Panc1 (cell line): Measurements from ENCODE around the gene PDGFD. TPM values are rescaled to one million over a fixed set of nuclear protein-coding genes. Genes with fewer than 3 reads are reported as not detected.

Experiments used
- ATAC-seq: fragments of 200-7000 bp; cut with Tn5 transposase; 2 replicates; pipeline ENCODE4 v1.9.1; 2020; ENCODE audit warnings: mild to moderate bottlenecking, moderate library complexity
- BruUV-seq: library from RNA; stranded (reverse); fragments of 400-500 nt; replicated peaks from 2 replicates; lab custom pipeline; 2021; lab: Mats Ljungman, UMichigan
- CTCF ChIA-PET: fragments of 300-600 bp; sonication (Branson Sonifier 250); formaldehyde crosslinking; loops from one replicate; lab custom pipeline; 2022; ENCODE audit warnings: antibody characterized with exemption; lab: Charles Lee
- POLR2A ChIA-PET: fragments of 300-600 bp; sonication (Branson Sonifier 250); formaldehyde crosslinking; loops from one replicate; lab custom pipeline; 2022; ENCODE audit warnings: antibody characterized with exemption; lab: Charles Lee
- DNase-seq: peaks from one replicate; pipeline ENCODE4 v3.0.0-alpha.2; 2010; ENCODE audit warnings: low read depth, low spot score
- H3K27ac ChIP-seq: 2 replicates; pipeline ENCODE4 v1.5.1; 2011; ENCODE audit warnings: mild to moderate bottlenecking, low read length, inconsistent platforms
- H3K27me3 ChIP-seq: fragments of 200-500 bp; sonication (Bioruptor generic); 2 replicates; pipeline ENCODE4 v1.6.0; 2014; ENCODE audit warnings: low read length, inconsistent platforms; ENCODE audit not compliant: control insufficient read depth, insufficient read depth
- H3K36me3 ChIP-seq: fragments of 200-500 bp; sonication (Bioruptor generic); 2 replicates; pipeline ENCODE4 v1.5.1; 2014; ENCODE audit warnings: inconsistent platforms, mild to moderate bottlenecking, low read length, moderate library complexity; ENCODE audit not compliant: control insufficient read depth, insufficient read depth
- H3K4me1 ChIP-seq: 2 replicates; pipeline ENCODE4 v1.5.1; 2011; ENCODE audit warnings: inconsistent platforms, mild to moderate bottlenecking, low read length, moderate library complexity; ENCODE audit not compliant: control insufficient read depth, insufficient read depth
- H3K4me3 ChIP-seq, 2 experiments: 2 replicates each; pipeline ENCODE4 v1.5.1; 2011 to 2012; ENCODE audit warnings: low read depth in 2 of 2, low read length in 2 of 2, mild to moderate bottlenecking in 2 of 2, inconsistent platforms in 1 of 2, moderate library complexity in 1 of 2
- H3K9me3 ChIP-seq: fragments of 200-500 bp; sonication (Bioruptor generic); 2 replicates; pipeline ENCODE4 v1.5.1; 2014; ENCODE audit warnings: low read depth, mild to moderate bottlenecking, inconsistent platforms, low read length, moderate library complexity; ENCODE audit not compliant: control insufficient read depth, insufficient read depth
- POLR2AphosphoS5 ChIP-seq: IDR thresholded peaks from 2 replicates; pipeline ENCODE4 v1.6.1; 2012; ENCODE audit warnings: mild to moderate bottlenecking, low read depth, low read length, moderate library complexity
- SIN3A ChIP-seq: IDR thresholded peaks from 2 replicates; pipeline ENCODE4 v1.6.1; 2012; ENCODE audit warnings: low read depth, mild to moderate bottlenecking, low read length, moderate library complexity, borderline replicate concordance; ENCODE audit not compliant: insufficient read depth
- TCF7L2 ChIP-seq: IDR thresholded peaks from 2 replicates; pipeline ENCODE4 v1.6.1; 2011; ENCODE audit warnings: mild to moderate bottlenecking, low read depth, low read length, inconsistent platforms
- in situ Hi-C: cut with HindIII; loops from 2 replicates; pipeline ENCODE4 v1.10.0; 2016; ENCODE audit warnings: low sequenced_read_pairs, low pct_unique_long_range_greater_than_20kb
- intact Hi-C: fragments of 100-400 bp; cut with micrococcal nuclease; formaldehyde crosslinking; loops from one replicate; pipeline ENCODE4 v1.10.0; 2022; ENCODE audit not compliant: unreplicated experiment
- total RNA-seq: library from RNA; stranded (reverse); gene quantifications from one replicate; pipeline ENCODE4 v1.2.1, GENCODE V29; 2021; ENCODE audit not compliant: unreplicated experiment
- TF ChIP-seq, protein P1 (sequence below): fragments of 450-650 bp; IDR thresholded peaks from 2 replicates; pipeline ENCODE4 v1.5.1; 2017; ENCODE audit warnings: mild to moderate bottlenecking
- TF ChIP-seq, protein P2 (sequence below), 2 experiments: IDR thresholded peaks; 2 replicates each; pipeline ENCODE4 v1.6.1; 2011 to 2012; ENCODE audit warnings: low read depth in 2 of 2, control low read depth in 1 of 2, low read length in 1 of 2, mild to moderate bottlenecking in 1 of 2, moderate library complexity in 1 of 2; ENCODE audit not compliant: insufficient read depth in 1 of 2

PDGFD gene
- total RNA-seq, 1 experiment from 2014 or later: 1.3 TPM

DNA sequence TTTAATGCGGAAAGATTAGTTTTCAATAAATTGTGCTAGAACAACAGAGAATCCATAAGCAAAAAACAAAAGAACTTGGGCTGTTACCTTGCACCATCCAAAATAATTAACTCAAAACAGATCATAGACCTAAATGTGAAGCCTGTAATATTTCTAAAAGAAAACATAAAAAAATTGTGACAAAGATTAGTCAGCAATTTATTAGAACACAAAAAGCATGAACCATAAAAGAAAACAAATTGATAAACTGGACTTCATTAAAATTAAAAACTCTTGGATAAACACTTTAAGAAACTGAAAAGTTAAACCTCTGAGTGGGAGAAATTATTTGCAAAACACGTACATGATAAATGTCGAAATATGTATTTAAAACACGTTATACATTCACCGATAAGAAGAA is 106.0 kb downstream of the PDGFD start:
- Histone ChIP-seq H3K27ac (no peak overlapping the region), H3K9me3 (no peaks in the 10 kb centered on the region), H3K4me1 (no peaks in the 10 kb centered on the region), H3K4me3 (no peak overlapping the region), H3K36me3 (no peaks in the 10 kb centered on the region), H3K27me3 (no peaks in the 10 kb centered on the region)
- TF ChIP-seq, protein P1, sequence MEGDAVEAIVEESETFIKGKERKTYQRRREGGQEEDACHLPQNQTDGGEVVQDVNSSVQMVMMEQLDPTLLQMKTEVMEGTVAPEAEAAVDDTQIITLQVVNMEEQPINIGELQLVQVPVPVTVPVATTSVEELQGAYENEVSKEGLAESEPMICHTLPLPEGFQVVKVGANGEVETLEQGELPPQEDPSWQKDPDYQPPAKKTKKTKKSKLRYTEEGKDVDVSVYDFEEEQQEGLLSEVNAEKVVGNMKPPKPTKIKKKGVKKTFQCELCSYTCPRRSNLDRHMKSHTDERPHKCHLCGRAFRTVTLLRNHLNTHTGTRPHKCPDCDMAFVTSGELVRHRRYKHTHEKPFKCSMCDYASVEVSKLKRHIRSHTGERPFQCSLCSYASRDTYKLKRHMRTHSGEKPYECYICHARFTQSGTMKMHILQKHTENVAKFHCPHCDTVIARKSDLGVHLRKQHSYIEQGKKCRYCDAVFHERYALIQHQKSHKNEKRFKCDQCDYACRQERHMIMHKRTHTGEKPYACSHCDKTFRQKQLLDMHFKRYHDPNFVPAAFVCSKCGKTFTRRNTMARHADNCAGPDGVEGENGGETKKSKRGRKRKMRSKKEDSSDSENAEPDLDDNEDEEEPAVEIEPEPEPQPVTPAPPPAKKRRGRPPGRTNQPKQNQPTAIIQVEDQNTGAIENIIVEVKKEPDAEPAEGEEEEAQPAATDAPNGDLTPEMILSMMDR: no peak
- TF ChIP-seq, protein P2, sequence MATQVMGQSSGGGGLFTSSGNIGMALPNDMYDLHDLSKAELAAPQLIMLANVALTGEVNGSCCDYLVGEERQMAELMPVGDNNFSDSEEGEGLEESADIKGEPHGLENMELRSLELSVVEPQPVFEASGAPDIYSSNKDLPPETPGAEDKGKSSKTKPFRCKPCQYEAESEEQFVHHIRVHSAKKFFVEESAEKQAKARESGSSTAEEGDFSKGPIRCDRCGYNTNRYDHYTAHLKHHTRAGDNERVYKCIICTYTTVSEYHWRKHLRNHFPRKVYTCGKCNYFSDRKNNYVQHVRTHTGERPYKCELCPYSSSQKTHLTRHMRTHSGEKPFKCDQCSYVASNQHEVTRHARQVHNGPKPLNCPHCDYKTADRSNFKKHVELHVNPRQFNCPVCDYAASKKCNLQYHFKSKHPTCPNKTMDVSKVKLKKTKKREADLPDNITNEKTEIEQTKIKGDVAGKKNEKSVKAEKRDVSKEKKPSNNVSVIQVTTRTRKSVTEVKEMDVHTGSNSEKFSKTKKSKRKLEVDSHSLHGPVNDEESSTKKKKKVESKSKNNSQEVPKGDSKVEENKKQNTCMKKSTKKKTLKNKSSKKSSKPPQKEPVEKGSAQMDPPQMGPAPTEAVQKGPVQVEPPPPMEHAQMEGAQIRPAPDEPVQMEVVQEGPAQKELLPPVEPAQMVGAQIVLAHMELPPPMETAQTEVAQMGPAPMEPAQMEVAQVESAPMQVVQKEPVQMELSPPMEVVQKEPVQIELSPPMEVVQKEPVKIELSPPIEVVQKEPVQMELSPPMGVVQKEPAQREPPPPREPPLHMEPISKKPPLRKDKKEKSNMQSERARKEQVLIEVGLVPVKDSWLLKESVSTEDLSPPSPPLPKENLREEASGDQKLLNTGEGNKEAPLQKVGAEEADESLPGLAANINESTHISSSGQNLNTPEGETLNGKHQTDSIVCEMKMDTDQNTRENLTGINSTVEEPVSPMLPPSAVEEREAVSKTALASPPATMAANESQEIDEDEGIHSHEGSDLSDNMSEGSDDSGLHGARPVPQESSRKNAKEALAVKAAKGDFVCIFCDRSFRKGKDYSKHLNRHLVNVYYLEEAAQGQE (IDR thresholded peaks at IDR 0.05; ENCODE audit: insufficient read depth in 1 of 2, low read depth in 2 of 2, low read length in 1 of 2): no peak
- TF ChIP-seq SIN3A (no peak), TCF7L2 (no peak), POLR2AphosphoS5 (no peak)
- no TSS peak for BruUV-seq
- DNase-seq: no peak
- no peak for ATAC-seq
- ChIA-PET POLR2A (no interaction called here), CTCF (no interaction called here)
- intact Hi-C loops: no loop called here
- in situ Hi-C loops: no loop called here

DNA sequence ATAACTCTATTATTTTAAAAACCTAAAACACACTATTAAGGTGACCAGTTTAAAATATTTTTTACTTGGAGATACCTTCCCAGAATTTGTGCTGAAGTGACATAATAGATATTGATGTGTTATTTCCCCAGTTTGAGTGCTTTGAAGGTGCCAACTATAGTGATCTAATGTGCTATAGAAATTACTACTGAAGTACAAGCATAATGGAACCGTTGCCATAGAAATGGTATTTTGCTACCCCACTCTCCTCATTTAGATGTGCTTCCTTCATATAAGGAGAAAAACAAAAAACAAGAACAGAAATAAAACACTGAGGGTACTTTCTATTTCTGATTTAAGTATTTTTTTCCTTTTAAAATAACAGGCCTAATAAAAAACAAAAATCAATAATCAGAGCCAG is 108.4 kb downstream of the PDGFD start:
- BruUV-seq: no TSS peak
- intact Hi-C loops (no loop called here), in situ Hi-C loops (no loop called here)
- DNase-seq (no peak), ATAC-seq (no peak)
- no peaks in the 10 kb centered on the region for H3K4me1 ChIP-seq
- no peaks in the 10 kb centered on the region for H3K36me3 ChIP-seq
- H3K4me3 ChIP-seq: no peak overlapping the region
- H3K27ac ChIP-seq: no peak overlapping the region
- TF ChIP-seq SIN3A: no peak
- TF ChIP-seq, protein P1: no peak
- TF ChIP-seq, protein P2 (IDR thresholded peaks at IDR 0.05; ENCODE audit: insufficient read depth in 1 of 2, low read depth in 2 of 2, low read length in 1 of 2): no peak
- no peak for TF ChIP-seq POLR2AphosphoS5
- H3K27me3 ChIP-seq: no peaks in the 10 kb centered on the region
- CTCF ChIA-PET: no interaction called here
- POLR2A ChIA-PET: no interaction called here
- H3K9me3 ChIP-seq: no peaks in the 10 kb centered on the region
